ENCODE measurements around the gene SARM1. TPM values are rescaled to one million over a fixed set of nuclear protein-coding genes. Genes with fewer than 3 reads are reported as not detected.

SARM1 gene
- total and polyA plus RNA-seq, 2 of the 13 experiments (the other 11 are each of a cell fraction or from before 2014, with no cell fraction given), result 0.73 to 0.86 TPM

GRCh38 chr17:28357061-28357900 lies 14.2 kb upstream of the SARM1 start, which contains the start of gene POLDIP2 (continued):
- TF ChIP-seq ZBTB49 (CRISPR knock-in tag; IDR thresholded peaks at IDR 0.05; ENCODE audit: borderline replicate concordance) (no peak), RFX5 (IDR thresholded peaks at IDR 0.05; ENCODE audit: low read depth, low read length) (peak; percentile 62), ZNF326 (CRISPR knock-in tag; IDR thresholded peaks at IDR 0.05; ENCODE audit: borderline replicate concordance) (no peak), ATF7 (IDR thresholded peaks at IDR 0.05) (no peak), ATF7 (CRISPR knock-in tag; IDR thresholded peaks at IDR 0.05) (0 out of 2 replicates have a peak, but pooled peaks have one; percentile 63), JARID2 (CRISPR knock-in tag; IDR thresholded peaks at IDR 0.05; ENCODE audit: insufficient replicate concordance) (no peak), ZNF674 (CRISPR knock-in tag; IDR thresholded peaks at IDR 0.05; ENCODE audit: low read depth) (no peak), NFIB (CRISPR knock-in tag; IDR thresholded peaks at IDR 0.05; ENCODE audit: borderline replicate concordance) (no peak), SMC3 (IDR thresholded peaks at IDR 0.05; ENCODE audit: low read length) (no peak), ZNF253 (CRISPR knock-in tag; IDR thresholded peaks at IDR 0.05; ENCODE audit: borderline replicate concordance) (no peak), MEIS2 (CRISPR knock-in tag; IDR thresholded peaks at IDR 0.05) (peak; percentile 12; the same call in 1 of the 2 replicates), ZNF280B (CRISPR knock-in tag; IDR thresholded peaks at IDR 0.05; ENCODE audit: borderline replicate concordance) (no peak), RFX3 (CRISPR knock-in tag; IDR thresholded peaks at IDR 0.05) (0 out of 2 replicates have a peak, but pooled peaks have one; percentile 16), EHMT2 (IDR thresholded peaks at IDR 0.05; ENCODE audit: borderline replicate concordance, low read depth, low read length) (no peak), CREB1 (IDR thresholded peaks at IDR 0.05) (peak; percentile 59; the same call in 1 of the 2 replicates), CREB1 (CRISPR knock-in tag; IDR thresholded peaks at IDR 0.05) (peak; percentile 88), ETV5 (CRISPR knock-in tag; IDR thresholded peaks at IDR 0.05; ENCODE audit: borderline replicate concordance) (peak; percentile 90), E2F2 (CRISPR knock-in tag; IDR thresholded peaks at IDR 0.05; ENCODE audit: borderline replicate concordance) (no peak)
- TF ChIP-seq, protein P1, sequence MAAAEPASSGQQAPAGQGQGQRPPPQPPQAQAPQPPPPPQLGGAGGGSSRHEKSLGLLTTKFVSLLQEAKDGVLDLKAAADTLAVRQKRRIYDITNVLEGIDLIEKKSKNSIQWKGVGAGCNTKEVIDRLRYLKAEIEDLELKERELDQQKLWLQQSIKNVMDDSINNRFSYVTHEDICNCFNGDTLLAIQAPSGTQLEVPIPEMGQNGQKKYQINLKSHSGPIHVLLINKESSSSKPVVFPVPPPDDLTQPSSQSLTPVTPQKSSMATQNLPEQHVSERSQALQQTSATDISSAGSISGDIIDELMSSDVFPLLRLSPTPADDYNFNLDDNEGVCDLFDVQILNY (CRISPR knock-in tag; conservative IDR thresholded peaks at IDR 0.05), result no peak
